Activated CD4-positive, CD25-positive, alpha-beta regulatory T cell treated with anti-CD3 and anti-CD28 coated beads, Interleukin-2, amount 50 U/mL, for 16 hours (primary cell): ENCODE measurements around the gene EFNA4.

ENCODE experiments used
- DNase-seq: peaks from one replicate; pipeline ENCODE4 v3.0.0-alpha.2; 2020; ENCODE audit warnings: low read depth, low spot score

EFNA4 gene

DNA sequence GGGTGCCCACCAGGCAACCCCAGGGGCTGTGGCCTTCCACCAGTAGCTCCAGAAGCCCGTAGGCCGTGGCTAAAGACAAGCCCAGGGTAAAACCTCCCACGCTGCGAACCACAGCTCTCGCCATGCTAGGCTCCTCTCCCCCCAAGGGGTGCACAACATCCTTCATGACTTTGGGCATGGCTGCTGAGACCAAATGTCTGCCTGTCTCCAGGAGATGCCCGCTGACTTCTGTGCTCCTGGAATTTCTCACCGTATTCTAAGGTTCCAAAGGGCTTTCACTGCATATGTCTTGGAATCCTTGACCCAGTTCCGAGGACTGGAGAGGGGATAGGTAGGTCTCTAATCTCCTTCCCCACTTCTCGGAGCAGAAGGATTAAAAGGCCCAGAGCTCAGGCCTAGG, 30.0 kb upstream of the EFNA4 start, which contains the start of the genes DCST1 and DCST2:
DCST1 (plus strand) TSS at position 301 of the 400 bp plus-strand sequence. CDS start 213 bp downstream, outside the sequence.
DCST2 (minus strand) TSS at position 258 of the 400 bp plus-strand sequence; CDS start at position 178, 80 bp downstream.
- DNase-seq: no peak

- DNase-seq: no peak
Measured at GRCh38 chr1:155034318-155035208, 29.0 kb upstream of the EFNA4 start.

GRCh38 chr1:155035936-155036335, 27.6 kb upstream of the EFNA4 start:
- DNase-seq: no peak

GRCh38 chr1:155037043-155037442, 26.5 kb upstream of the EFNA4 start:
- no peak for DNase-seq

GRCh38 chr1:155037851-155038441, 25.6 kb upstream of the EFNA4 start:
- no peak for DNase-seq

GRCh38 chr1:155038602-155039307, 24.8 kb upstream of the EFNA4 start:
- DNase-seq: no peak

GRCh38 chr1:155039308-155039669, 24.3 kb upstream of the EFNA4 start:
- no peak for DNase-seq

DNA sequence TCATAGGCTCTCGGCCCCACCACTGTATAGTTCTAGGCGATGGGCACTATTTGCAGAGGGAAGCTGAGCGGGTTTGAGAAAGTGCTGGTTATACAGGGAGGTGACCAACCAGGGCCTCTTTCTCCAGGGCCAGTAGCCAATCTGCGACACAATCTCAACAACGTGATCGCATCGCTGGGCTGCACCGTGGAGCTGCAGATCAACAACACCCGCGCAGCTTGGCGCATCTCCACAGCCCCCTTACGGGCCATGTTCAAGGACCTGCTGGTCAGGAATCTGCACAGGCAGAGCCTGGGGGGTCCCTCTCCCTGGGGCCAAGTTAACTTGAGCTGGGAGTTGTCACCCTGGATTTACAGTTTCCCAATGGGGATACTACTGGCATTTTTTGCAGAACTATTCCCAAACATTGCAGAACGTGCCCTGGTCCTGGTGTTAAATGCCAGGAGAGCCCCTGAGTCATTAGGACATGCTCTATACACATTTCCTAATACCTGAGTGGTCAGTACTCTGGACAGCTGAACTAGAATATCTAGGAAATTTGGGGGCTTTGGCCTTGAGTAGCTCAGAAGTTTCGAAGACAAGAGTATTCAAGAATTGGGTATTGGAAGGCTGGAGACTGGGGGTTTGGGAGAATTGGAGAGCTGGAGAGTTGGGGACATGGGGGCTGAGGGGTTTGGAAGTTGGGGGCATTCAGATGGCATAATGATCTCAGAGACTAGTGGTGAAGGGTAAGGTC, 23.0 kb upstream of the EFNA4 start:
- no peak for DNase-seq

GRCh38 chr1:155042789-155043188, 20.8 kb upstream of the EFNA4 start:
- no peak for DNase-seq

GRCh38 chr1:155043301-155043702, 20.2 kb upstream of the EFNA4 start:
- no peak for DNase-seq

- DNase-seq: no peak
Measured at GRCh38 chr1:155043793-155044192, 19.7 kb upstream of the EFNA4 start.

GRCh38 chr1:155044365-155044764, 19.2 kb upstream of the EFNA4 start:
- DNase-seq: no peak

DNA sequence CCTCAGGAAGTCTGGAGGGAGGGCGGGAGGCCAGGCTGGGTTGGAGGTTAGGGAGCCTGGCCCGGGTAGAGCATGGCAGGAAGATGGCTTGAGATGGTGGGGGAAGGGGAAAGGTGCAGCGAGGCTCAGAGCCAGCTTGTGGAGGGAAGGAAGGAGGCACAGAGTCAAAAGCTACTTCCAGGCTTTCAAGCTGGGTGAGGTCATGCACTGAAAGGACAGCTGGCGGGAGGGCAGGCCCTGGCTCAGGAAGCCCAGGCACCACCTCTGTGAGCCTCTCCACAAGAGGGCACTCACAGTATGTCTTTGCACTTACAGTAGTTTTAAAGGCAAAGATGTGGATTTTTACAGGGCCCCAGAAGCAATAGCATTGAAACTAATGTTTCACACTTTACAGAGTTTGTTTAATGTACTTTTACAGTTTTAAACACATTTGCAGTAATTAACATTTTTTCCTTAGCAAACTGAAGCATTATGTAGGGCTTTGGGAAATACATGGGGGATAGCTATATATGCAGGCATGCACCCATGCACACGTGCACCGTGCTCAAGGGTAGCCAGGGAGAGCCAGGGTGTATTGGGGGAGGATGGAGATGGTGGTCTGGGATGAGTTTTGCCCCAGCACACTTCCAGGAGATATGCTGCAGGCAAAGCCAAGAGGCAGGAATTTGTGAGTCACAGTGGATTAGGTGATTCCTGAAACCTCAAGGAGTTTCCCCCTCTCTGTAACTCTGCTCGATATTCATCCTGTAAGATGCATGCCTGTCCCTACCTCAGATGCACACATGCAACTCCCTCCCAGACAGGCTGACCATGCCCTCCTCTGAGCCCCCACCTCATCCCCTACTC, 18.5 kb upstream of the EFNA4 start:
- DNase-seq: no peak

- no peak for DNase-seq
Measured at GRCh38 chr1:155048449-155049334, 14.8 kb upstream of the EFNA4 start.

DNA sequence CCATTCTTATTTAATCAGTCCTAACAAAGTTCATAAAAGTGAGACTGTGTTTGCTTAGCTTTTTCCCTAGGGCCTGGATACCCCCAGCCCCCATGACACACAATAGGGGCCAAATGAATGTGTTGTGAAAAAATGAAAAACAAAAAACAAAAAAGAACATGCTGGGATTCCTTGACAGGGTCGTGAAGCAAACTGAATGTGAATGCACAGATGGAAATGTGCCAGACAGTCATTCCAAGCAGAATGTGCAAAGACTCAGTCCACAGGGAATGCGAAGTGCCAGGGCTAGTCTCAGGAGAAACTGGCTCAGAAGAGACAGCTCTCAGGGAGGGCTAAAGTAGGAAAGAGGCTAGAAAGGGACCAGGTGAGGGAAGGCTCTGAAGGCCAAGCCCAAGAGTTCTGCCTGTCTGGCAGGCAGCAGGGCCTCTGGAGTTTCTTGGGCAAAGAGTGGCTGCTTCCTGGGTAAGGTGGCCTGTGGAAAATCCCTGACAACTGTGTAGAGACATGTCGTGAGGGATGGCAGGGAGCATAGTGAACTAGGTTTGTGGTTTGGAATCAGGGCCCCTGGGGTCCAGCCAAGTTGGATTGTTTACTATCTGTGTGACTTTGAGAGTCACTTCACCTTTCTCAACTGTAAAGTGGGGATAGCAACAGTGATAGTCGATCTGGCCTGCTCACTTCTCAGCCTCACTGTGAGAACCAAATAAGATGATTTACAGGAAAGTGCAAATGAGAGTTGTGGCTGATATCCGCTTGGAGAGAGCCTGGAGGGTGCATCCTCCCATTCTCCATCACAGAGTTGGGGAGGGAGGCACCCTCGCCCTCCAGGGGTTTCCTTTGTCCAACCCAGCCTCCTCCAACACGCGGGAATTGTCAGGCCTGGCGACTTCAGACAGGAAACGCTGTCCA, 13.6 kb upstream of the EFNA4 start:
- no peak for DNase-seq

DNA sequence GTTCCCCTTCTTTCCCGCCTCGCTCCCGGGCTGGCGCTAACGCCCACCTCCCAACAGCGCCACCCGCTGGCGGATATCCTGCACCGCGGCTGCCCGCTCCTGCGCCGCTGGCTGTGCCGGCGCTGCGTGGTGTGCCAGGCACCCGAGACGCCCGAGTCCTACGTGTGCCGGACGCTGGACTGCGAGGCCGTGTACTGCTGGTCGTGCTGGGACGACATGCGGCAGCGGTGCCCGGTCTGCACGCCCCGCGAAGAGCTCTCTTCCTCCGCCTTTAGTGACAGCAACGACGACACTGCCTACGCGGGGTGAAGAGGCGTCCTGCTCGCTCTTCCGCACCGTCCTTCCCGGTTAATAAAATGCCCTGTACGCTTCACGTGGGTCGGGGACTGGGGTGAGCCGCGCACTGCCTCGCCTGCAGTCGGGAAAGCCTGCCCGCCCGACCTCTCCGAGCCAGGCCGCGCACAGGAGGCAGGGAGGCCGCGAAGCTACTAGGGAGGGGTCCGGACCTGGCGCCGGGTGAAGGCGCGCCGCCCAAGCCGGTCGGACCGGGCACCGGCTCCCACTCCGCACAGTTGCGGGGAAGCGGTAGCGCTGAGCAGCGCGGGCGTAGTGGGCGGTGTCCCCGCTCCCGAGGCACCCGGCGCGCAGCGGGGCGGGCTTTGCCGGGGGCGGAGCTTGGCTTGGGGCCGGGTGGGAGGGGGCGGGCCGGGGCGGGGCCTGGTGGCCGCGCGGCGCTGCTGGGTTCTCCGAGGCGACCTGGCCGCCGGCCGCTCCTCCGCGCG, 12.8 kb upstream of the EFNA4 start, which contains the start of gene ADAM15:
ADAM15 (plus strand) TSS at position 757 of the 782 bp plus-strand sequence. CDS start 71 bp downstream, outside the sequence.
- peak; percentile 52 for DNase-seq

GRCh38 chr1:155051342-155051776, 12.2 kb upstream of the EFNA4 start:
- DNase-seq: no peak
